ENCODE data around the gene COL10A1. TPM values are rescaled to one million over a fixed set of nuclear protein-coding genes. Genes with fewer than 3 reads are reported as not detected.

Gene COL10A1
- total RNA-seq, 2 donors from 2014 or later = 0.92 TPM; not detected in 1

Other genes starting within 250 kb of the COL10A1 start
- gene FRK, start 65.2 kb downstream of the COL10A1 start, total RNA-seq = 10 to 100 TPM; 16.0 to 20.0 TPM
- gene NT5DC1, start 25.3 kb downstream of the COL10A1 start, total RNA-seq = 10 to 100 TPM; 15.4 to 25.0 TPM
- 10 to 100 TPM; 13.1 to 18.0 TPM for gene TSPYL4, start 127.9 kb upstream of the COL10A1 start, total RNA-seq
- 10 to 100 TPM; 60.0 to 74.9 TPM for gene TSPYL1, start 153.8 kb upstream of the COL10A1 start, total RNA-seq
- 10 to 100 TPM; 46.7 to 65.2 TPM for gene DSE, start 244.8 kb upstream of the COL10A1 start, total RNA-seq